Activated naive CD8-positive, alpha-beta T cell treated with anti-CD3 and anti-CD28 coated beads, Interleukin-2, amount 50 U/mL, for 16 hours (primary cell): ENCODE data around the gene NFIB.
A peak's percentile ranks its signal among the peaks of the same experiment; 100 is the strongest.

Source experiments
- DNase-seq: peaks from one replicate; pipeline ENCODE4 v3.0.0-alpha.2; 2020; ENCODE audit warnings: low read depth, low spot score

The NFIB gene

DNA sequence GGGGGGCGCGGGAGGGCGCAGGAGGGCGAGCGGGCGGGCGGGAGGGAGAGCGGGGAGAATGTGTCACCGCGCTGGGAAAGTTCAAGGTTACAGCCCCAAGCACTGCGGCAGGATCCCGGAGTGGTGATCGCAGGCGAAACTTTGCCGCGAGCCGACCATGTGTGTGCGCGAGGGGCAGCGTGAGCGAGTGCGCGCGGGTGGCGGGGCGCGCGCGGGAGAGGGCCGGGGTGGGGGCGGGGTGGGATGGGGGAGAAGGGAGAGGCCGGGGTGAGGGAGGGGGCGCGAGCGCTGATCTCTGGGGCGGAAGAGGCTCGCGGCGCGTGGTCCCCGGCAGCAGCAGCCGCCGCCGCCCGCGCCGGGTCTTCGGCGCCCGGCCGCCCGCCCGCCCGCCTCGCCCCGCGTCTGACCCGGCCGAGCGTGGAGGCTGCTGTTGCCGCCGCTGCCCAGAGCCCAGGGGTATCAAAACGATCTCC is at the start of gene NFIB:
NFIB (minus strand) TSS at position 191 of the 473 bp plus-strand sequence. CDS start 630 bp downstream, outside the sequence.
- DNase-seq = no peak

DNA sequence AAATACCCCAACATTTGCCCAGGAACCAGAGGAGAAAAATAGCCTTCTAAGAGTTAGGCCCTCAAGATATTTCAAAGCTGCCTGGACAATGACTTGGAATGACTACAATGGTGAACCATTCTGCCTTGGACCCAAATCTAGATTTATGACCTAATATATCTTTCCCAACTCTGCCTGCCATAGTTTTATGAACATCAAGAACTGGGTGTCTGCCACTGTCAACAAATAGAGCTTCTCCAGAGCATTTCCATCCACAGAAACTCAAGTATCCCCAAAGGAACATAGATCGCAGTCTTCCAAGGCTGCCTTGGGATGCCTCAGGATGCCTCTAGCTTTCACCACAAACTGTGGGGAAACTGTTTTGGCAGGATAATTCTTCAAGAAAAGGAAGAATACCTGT is 48.2 kb upstream of the NFIB start:
- no peak for DNase-seq

DNA sequence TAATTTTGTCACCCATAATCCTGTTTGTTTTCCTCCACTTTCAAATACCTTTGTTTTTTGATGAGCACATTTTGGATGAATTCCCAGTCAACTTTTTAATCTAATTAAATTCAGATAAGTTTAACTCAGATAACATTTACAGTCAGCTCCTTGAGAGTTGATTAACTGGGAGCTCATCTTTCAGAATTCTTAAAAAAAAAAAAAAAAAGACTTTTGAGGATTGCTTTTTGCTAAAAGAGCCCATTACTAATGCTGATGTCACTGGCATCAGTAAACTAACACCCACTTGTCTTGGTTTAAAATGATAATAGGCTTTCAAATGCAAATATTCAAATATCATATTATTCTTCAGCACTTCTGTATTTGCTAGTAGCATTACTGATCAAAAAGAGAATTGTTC is 47.1 kb upstream of the NFIB start:
- no peak for DNase-seq

DNA sequence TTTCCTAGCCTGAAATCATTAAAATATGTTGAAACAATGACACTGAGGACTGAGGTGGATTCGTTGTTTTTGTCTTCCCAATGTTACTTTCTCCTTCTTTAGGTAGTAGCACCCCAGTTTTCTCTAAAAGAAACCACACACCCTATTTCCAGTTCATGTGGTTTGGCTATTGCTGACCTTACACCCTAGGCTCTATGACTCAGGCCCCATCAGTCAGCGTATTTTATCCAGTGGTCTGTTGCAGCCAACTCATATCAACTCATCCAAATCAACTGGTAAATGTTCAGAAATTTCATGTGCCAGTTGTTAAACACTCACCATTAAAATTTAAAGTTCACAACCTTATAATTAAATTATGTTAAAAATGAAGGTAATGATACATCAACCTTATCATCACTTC is 44.6 kb upstream of the NFIB start:
- DNase-seq = no peak

DNA sequence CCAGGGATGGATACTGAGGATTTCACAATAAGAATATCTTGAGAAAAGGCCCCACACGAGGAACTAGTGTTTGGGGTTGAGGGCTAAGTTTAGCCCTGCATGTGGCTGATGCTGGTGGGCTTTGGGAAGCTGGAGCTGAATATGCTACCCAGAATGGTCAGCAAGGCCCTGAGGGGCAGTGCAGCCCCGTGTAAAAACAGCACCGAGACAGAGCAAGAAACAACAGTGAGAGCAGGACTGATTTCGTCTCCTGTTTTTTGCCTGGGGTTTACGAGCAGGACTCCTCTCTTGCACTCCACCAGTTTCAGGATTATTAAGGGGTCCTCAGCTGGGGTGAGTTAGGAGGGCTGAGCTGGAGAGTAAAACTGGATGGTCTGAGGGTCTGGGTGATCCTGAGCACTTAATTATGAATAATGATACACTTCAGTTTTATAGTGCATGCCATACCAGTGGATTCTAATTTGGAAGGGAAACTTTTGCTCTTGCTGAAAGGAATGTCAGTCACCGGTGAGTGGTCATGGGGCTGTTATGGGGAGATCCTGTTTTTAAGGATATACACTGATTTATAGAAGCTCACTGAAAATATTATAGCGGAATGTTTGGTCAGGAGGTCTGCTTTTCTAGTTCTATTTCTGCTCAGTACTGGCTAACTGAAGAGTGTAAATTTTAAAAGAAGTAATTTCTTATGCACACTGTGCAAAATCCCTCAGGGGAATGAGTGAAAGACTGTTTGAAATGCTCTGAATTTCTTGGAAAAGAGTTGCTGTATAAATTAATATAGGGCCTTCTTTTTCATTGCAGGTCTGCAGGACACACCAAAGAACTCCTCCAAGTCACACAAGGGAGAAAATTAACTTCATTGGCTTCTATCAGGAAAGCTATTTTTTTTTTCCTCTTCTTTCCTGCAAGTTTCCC is 42.7 kb upstream of the NFIB start:
- no peak for DNase-seq

DNA sequence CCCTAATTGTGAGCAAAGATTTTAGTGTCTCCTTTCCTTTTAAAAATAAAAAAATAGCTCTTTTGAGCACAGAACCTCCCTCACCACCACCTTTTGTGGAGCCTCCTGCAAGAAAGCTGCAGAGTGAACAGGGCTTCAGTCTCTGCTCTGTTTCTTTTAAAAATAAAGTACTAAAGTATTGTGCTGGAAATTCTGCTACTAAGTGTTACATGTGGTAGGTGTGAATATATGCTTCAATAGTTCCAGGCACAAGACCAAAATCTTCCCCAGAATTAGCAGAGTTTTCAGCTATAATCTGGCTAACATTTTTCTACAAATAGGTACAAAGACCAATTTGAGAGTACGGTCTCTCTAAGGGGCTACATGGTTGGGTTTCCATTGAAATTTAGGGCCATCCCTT is 40.3 kb upstream of the NFIB start:
- no peak for DNase-seq

DNA sequence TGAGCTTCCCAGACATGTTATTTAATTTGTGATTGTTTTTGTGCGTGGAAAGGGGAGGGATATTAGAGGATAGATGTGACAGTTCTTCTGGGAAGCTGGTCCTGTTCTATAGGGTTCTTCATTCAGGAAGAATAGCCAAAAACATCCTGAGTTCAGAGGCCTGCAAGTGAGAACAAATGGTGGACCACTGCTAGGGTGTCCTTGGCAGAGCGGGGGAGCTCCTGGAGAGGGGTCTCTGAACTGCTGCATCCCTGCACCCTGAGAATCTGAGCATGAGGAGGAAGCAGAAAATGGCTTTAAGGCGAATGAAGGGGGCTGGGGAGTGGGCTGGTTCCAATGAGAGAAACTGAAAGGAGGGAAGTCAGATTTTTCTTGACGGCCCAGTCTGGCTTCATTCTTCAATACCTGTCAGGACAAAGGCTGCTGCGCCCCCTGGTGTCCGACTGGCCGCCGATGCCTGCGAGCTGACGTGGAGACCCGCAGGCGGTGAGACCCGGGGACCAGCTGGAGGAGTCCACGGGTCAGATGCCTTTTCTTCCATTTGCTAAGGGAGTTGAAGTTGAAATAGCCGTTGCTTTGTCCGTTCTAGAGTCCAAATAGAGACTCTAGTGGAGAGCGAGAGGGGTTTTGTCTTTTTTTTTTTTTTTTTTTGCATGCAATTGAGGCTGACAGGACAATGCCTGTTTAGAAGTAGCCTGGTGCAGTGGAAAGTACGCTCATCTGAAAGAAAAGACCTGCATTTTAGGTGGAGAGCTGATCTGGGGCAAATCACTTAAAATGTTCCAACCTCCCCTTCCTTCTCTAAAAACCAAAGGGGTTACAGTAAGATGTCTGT is 39.5 kb upstream of the NFIB start:
- peak; percentile 12 for DNase-seq

DNA sequence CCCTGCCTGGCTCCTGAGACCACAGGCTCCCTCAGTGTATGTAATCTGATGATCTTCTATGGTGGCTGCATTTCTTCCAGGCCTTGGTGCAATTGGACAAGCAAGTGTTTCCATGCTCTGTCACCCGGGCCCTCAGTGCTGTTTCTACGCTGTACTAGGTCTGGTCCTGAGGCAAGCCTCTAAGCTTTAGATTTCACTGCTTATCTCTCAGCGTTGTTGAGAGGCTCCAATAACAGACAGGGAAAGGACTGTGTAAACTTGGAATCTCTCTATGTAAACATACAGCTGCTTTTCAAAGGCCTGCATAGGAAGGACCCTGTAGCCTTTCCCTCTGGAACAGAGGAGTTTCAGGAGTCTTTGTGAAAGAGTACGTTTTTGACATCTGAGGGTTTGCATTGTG is 38.6 kb upstream of the NFIB start:
- no peak for DNase-seq

DNA sequence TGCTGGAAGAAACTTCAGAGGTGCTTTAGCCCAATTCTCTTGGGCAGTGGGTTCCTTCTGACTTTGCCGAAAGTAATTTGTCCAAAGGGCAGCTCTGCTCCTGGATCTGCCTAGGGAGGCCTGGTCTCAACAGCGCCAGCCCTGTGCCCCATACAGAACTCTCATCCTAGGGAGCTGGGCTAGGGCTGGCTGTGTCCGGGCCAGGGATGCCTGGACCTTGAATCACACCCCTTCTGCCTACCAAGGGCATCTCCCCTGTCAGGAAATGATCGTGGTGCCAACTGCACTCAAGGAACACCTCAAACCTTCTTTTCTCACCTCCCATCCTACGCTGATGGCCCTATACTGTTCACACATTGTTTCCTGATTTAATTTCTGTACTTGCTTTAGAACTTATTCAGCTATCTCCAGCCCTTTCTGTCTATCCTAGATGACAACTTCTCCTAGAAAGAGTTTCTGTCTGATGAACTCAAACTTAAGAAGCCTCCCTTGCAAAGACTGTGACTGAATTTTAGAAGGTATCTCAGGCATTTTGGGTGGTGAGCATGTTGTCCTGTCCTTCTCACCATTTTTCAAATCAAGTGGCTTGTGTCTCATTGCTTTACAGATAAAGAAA is 37.4 kb upstream of the NFIB start:
- DNase-seq = no peak

DNA sequence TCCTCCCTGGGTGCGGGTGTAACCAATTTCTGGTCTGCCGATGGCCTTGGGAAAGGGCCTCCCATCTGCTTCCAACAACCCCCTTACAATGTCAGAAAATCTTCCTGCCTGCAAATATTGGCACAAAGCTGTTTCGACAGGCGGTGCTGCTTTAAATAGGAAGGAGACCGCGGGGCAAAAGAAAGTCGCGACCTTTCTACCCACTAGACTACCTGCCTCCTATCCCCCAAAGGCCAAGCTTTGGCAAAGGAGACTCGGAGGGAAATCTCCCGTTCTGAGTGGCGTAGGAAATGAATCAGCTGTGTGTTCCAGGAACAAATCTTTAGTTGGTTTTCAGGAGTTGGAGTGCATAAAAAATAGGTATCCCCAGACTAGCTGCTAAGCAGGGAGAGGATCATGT is 36.8 kb upstream of the NFIB start:
- no peak for DNase-seq

DNA sequence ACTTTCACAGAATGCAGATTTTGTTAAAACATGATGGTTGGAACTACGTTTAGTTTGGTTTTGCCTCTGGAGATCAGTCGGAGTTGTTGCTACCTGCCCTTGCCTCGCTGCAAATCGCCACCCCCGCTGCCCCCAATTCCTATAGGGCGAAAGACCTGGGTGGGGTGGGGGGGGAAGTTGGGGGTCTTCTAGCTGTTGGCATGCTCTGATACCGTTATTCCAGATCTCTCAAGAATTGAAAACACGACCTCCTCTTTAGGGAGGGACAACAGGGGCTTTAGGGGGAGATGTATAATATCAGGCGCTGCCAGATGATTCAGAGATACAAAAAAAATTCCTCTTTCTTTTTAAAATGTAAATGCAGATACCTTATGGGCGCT is 36.4 kb upstream of the NFIB start:
- no peak for DNase-seq

DNA sequence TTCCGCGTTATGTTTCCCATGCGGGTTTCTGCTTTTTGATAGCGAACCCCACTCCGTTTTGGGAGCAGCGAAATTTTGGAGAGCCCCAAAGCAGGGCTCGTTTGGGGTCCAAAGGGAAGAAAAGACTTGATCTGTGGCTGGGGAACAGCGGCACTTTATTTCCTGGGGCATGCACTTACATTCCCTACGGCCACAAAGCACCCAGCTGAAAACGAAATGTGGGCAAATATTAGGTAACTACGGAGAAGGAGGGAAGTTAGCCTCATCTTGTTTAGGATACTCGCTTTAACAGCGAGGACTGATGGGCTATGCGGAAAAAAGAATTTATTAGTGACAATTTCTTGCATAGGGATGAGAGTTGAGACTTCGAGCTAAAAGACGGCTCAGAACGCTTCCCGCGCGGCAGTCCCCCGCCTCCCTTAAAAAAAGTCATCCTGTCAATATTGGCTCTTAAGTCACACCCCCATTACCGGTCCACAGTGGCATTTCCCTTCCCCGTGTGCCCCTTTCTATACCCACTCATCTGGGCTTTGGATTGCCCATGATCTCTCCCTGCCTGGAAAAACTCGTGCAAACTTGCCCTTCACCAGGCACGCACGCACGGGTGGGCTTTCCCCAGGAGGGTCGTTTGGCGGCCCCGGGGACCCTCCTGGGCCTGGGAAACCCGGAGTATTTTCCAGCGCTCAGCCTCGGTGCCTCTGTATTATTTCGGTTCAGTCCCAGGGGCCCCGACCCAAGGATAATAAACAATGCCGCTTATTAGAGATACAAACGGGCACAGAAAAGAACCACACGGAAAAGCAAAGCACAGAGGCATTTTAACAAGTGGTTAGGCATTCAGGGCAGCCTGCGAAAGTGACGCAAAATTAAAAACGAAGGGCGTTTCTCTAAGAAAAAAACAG is 35.8 kb upstream of the NFIB start:
- no peak for DNase-seq

DNA sequence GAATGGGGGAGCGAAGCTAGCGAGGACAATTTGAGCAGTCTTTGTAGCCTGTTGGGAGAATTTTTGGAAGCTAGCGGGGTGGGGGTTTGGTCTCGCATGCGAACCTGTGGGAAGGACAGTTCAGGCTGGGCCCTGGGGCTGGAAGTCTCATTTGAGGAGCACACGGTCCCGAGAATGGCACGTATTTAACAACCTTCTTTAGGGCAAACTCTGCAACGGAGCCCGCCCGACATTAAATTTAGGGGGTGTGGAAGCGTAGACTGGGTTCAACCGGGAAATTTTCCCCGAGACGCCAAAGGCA is 35.2 kb upstream of the NFIB start:
- no peak for DNase-seq

DNA sequence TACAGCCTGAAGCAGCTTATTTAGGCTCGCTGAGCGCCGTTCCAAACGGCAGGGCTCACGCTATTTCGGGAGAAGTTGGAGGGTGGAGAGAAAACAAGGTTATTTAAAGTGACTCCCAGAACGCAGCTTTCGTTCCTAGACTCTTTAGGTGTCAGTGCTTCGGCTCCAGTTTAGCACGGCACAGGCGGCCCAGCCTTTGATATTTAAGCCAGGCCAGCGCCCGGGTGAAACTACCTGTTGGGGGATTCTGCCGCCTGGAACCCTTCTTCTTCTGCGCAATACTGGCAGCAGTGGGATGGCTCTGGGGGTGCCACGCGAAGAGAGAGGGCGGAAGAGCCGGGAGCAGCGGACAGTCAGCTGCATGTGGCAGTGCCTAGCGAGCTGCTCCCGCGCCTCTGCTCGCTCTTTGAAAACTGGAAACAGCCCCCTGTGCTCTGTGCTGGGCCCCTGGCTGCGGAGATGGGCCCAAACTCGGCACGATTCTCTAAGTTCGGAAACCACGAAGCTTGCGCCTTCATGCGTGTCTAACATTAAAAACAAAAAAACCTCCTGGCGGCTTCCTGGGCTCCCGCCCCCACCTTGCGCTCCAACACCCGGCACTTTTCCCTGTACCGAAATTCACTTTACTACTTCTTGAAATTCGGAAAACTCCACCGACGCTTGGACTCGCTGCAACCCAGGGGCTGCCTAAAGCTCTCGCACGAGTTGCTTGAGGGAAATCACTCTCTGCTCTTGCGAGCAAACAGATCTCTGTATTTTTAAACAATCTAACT is 34.6 kb upstream of the NFIB start:
- DNase-seq = no peak

DNA sequence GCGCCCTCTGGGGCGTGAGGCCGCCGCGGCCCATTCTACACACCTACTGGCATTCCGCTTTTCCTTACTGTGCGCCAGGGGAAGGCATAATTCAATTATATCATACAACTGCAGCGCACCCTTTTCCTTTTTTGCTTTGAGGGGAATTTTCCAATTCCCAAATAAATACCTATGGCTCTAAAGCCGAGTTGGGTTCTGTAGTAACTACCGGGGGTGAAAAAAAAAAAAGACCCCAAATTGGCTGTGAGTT is 34.1 kb upstream of the NFIB start:
- DNase-seq = no peak

DNA sequence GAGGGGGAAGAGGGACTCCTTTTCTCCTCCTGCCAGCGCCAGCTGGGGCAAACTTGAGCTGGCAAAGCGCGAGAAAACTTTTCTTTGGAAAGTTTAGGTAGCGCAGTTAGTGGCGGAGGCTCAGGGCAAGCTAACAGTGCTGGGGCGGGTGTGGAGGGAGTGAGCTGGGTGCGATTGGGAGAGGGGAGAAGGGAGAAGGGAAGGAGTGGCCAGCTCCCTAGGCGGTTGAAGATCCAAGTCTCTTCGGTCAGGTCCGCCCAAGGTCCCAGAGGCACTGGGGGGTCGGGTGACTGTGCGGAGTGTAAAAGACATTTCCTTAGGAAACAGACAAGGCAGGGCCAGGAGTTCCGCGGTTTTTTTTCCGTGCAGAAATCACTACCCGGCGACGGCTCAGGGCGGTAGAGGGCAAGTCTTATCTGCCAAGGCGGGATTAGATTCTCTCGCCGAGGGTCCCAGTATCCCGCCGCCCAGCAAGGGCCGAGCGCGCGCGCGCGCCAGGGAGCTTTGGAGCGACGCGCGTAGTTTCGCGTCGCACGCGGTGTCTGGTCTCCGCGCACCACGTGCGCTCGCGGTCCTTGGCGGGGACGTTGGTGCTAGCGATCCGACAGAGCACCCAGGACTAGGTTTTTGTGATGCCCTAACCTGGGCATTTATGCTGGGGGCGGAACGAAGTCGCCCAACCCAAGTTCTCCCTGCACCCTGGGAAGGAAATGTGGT is 33.6 kb upstream of the NFIB start:
- no peak for DNase-seq

DNA sequence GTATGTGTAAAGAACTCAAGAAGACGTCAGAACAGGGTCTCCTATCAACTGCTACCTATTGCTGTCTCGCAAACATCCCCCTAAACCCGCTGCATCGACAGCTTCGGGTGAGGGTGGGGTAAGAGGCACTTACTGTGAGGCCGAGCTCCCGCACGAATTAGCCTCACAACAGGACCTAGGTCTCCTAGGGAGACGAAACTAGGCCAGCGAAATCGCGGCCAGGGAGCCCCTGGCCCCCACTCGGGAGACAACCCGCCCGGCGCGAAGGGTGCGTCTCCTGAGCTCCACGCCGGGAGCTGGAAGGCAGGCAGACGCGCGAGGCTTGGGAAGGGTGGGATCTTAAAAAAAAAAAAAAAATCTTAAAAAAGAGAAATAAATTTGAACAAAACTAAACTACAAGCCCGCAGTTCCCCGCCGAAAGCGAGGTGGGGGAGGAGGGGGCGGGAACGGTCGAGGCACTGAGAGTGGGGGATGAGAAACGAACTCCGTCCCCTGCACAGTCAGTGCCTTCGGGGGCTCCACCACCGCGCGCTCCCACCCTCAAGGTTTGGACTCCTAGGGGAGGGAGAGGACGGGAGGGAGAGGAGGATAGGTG is 33.0 kb upstream of the NFIB start:
- no peak for DNase-seq

DNA sequence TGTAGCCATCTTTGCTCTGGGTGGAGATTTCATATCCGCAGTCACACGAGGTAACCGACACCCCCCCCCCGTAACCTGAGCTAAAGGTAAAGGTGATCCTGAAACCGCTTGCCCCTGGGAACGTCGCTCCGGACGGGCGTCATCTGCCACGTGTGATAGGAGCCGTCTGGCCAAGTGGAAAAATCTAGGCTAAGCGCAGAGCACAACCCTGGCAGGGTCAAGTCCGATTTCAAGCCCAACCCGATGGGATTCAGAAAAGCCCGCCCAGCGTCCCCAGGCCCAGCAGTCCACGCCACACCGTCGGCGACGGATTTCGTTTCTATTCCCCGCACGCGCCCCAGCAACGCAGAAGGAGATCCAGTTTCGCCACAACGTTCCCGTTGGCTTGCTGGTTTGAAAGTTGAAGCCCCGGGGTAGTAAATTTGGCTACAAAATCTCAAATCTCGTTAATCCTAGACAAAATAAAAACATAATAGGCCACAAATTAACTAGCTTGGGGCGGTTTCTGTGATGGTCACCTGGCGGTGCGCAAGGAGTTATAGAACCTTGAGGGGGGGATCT is 32.4 kb upstream of the NFIB start:
- no peak for DNase-seq

DNA sequence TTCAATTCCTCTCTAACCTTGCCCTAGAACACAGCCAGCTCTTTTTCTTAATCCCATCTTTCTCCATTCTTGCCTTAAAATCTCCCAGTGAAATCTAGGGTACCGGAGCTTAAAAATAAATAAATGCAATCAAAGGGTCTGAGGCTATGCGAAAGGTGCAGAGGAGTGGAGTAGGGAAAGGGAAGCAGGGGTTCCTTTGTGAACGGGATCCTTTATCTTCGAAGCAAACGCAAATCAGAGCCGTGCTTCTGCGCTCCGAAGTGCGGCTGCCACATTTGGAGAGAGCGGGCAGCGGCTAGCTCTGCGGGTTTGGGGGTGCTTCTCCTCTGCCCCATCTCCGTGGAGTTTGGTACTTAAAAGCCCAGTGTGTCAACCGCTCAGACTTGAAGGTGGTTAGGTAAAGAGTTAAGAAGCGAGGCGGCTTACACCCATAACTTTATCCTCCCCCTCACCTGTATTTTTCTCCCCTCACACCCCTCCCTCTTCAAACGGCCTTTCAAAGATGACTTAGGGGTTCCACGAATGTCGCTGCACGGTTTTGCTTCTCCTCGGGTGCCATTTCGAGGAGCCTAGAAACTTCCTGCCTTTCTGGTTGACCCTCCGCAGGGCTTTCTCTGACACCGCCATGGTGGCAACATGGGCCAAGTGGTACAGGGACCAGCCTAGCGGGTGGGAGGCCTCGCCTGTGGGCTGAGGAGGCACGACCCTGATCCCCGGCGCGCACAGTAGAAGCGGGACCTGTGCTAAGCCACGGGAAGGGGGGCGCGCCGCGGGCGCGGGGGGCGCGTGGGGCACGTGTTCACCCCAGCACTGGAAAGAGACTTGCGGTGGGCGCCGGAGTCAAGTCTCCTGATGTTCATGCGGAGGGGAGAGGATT is 31.7 kb upstream of the NFIB start:
- no peak for DNase-seq
